ENCODE data around the gene CROT.

GRCh38 chr7:87426160-87426559 is 80.7 kb downstream of the CROT start:
- TF ChIP-seq CTCF (conservative IDR thresholded peaks at IDR 0.05; ENCODE audit: low read length) = no peak
- no peak for TF ChIP-seq EZH2phosphoT487 (IDR thresholded peaks at IDR 0.05; ENCODE audit: borderline replicate concordance)
